Hepatocyte (in vitro differentiated cells): ENCODE data around the gene NPRL2. TPM values are rescaled to one million over a fixed set of nuclear protein-coding genes. Genes with fewer than 3 reads are reported as not detected.

Source experiments
- DNase-seq: peaks from one replicate; pipeline ENCODE4 v3.0.0-alpha.2; 2016; ENCODE audit warnings: low spot score
- H2AFZ ChIP-seq: fragments of 200-600 bp; sonication (generic); 2 replicates; pipeline ENCODE4 v1.6.0; 2016; ENCODE audit warnings: antibody characterized with exemption, mild to moderate bottlenecking
- H3K27ac ChIP-seq: fragments of 200-600 bp; sonication (generic); 2 replicates; pipeline ENCODE4 v1.5.1; 2016; ENCODE audit warnings: mild to moderate bottlenecking
- H3K27me3 ChIP-seq: fragments of 200-600 bp; sonication (generic); 2 replicates; pipeline ENCODE4 v1.6.1; 2016
- H3K36me3 ChIP-seq: fragments of 200-600 bp; sonication (generic); replicated peaks from 2 replicates; pipeline ENCODE4 v1.5.1; 2016; ENCODE audit warnings: low read depth; ENCODE audit not compliant: insufficient read depth
- H3K4me1 ChIP-seq: fragments of 200-600 bp; sonication (generic); 2 replicates; pipeline ENCODE4 v1.5.1; 2016; ENCODE audit warnings: mild to moderate bottlenecking, moderate library complexity; ENCODE audit not compliant: insufficient read depth
- H3K4me2 ChIP-seq: fragments of 200-600 bp; sonication (generic); 2 replicates; pipeline ENCODE4 v1.6.0; 2016
- H3K4me3 ChIP-seq: fragments of 200-600 bp; sonication (generic); 2 replicates; pipeline ENCODE4 v1.5.1; 2016; ENCODE audit warnings: mild to moderate bottlenecking
- H3K79me2 ChIP-seq: fragments of 200-600 bp; sonication (generic); 2 replicates; pipeline ENCODE4 v1.6.0; 2017; ENCODE audit warnings: mild to moderate bottlenecking
- H3K9me2 ChIP-seq: fragments of 200-600 bp; sonication (generic); replicated peaks from 2 replicates; pipeline ENCODE4 v1.6.0; 2017; ENCODE audit warnings: mild to moderate bottlenecking; ENCODE audit not compliant: insufficient read depth
- H3K9me3 ChIP-seq: fragments of 200-600 bp; sonication (generic); 2 replicates; pipeline ENCODE4 v1.5.1; 2016; ENCODE audit warnings: low read depth, mild to moderate bottlenecking
- H4K20me1 ChIP-seq: fragments of 200-600 bp; sonication (generic); 2 replicates; pipeline ENCODE4 v1.6.0; 2016; ENCODE audit warnings: mild to moderate bottlenecking; ENCODE audit not compliant: insufficient read depth, poor library complexity, severe bottlenecking
- EZH2 ChIP-seq: fragments of 200-600 bp; sonication (generic); IDR thresholded peaks from 2 replicates; pipeline ENCODE4 v1.6.1; 2016; ENCODE audit warnings: antibody characterized with exemption, mild to moderate bottlenecking, borderline replicate concordance
- EZH2phosphoT487 ChIP-seq: fragments of 200-600 bp; sonication (generic); IDR thresholded peaks from one replicate; pipeline ENCODE4 v1.6.1; 2018; ENCODE audit warnings: antibody characterized with exemption, mild to moderate bottlenecking, low read depth, moderate library complexity; ENCODE audit not compliant: unreplicated experiment, severe bottlenecking
- WGBS: methylation state at CpG from one replicate; pipeline ENCODE4 v1.1.6; 2016; ENCODE audit warnings: low lambda C conversion rate; ENCODE audit errors: missing lambda C conversion rate; 5-methylcytosine and 5-hydroxymethylcytosine counted together
- polyA plus RNA-seq: library from polyadenylated mRNA; unstranded; fragments of >200 nt; fragmentation: Nextera tagmentation; extraction: Ambion mirVana; gene quantifications from 2 replicates; pipeline ENCODE4 v1.2.1, GENCODE V29; 2016
- total RNA-seq: library from RNA; depleted of rRNA; stranded (reverse); fragments of >200 nt; gene quantifications from 2 replicates; pipeline ENCODE4 v1.2.3, GENCODE V29; 2014
- TF ChIP-seq, protein P1 (sequence below): fragments of 200-600 bp; sonication (generic); IDR thresholded peaks from 2 replicates; pipeline ENCODE4 v1.5.1; 2016; ENCODE audit warnings: antibody characterized with exemption, mild to moderate bottlenecking; ENCODE audit not compliant: poor library complexity

The NPRL2 gene
- total and polyA plus RNA-seq, 2 experiments from 2014 or later, result 22.3 to 27.0 TPM

DNA sequence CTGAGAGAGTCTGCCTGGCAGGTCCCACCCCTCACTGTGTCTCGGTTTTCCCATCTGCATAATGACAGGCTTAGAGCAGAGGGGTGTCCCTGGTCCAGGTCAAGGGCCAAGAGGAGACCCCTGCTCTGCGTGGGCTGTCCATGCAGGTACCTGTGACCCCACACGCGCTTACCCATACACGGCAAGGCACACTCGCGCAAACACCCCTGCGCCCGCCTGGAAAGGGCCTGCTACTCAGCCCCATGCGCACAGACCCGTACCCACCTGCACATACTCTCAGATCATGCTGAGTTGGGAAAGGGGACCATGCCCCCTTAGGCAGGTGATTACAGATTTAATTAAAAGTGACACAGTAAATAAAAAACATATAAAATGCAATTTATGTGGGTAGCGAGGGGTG, 32.1 kb upstream of the NPRL2 start:
- Histone ChIP-seq H3K9me3 (no peaks in the 10 kb centered on the region), H3K4me2 (no peak overlapping the region), H3K79me2 (no peaks in the 10 kb centered on the region), H3K4me1 (no peaks in the 10 kb centered on the region), H2AFZ (no peak overlapping the region), H3K27ac (no peak overlapping the region), H3K4me3 (no peak overlapping the region), H3K9me2 (no peaks in the 10 kb centered on the region), H3K27me3 (no peaks in the 10 kb centered on the region), H4K20me1 (no peaks in the 10 kb centered on the region), H3K36me3 (no peaks in the 10 kb centered on the region)
- DNase-seq, result no peak
- WGBS, result 90% methylated on average over 12 of the region's 12 CpGs
- TF ChIP-seq EZH2phosphoT487, result no peak
- TF ChIP-seq, protein P1, sequence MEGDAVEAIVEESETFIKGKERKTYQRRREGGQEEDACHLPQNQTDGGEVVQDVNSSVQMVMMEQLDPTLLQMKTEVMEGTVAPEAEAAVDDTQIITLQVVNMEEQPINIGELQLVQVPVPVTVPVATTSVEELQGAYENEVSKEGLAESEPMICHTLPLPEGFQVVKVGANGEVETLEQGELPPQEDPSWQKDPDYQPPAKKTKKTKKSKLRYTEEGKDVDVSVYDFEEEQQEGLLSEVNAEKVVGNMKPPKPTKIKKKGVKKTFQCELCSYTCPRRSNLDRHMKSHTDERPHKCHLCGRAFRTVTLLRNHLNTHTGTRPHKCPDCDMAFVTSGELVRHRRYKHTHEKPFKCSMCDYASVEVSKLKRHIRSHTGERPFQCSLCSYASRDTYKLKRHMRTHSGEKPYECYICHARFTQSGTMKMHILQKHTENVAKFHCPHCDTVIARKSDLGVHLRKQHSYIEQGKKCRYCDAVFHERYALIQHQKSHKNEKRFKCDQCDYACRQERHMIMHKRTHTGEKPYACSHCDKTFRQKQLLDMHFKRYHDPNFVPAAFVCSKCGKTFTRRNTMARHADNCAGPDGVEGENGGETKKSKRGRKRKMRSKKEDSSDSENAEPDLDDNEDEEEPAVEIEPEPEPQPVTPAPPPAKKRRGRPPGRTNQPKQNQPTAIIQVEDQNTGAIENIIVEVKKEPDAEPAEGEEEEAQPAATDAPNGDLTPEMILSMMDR, result no peak
- no peak for TF ChIP-seq EZH2

DNA sequence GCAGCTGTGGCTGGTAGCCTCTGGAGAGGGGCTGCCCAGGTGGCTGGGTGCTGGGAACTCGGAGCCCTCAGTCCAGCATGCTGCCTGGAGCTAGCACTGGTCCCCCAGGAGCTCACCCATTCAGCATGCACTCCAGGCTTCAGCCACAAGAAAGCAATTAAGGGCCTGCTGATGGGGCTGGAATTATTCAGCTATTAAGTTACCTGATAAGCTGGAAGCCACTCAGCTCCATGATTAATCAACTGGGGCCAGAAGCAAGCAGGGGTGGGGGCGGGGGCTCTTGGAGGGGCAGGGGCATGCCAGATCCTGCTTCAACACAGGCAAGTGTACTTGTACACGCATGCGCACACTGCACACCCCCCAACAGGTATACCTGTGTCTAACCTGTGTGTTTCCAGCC, 30.8 kb upstream of the NPRL2 start:
- no peak for DNase-seq
- Histone ChIP-seq H3K36me3 (no peaks in the 10 kb centered on the region), H3K9me3 (no peaks in the 10 kb centered on the region), H3K27ac (no peak overlapping the region), H3K4me1 (no peaks in the 10 kb centered on the region), H4K20me1 (no peaks in the 10 kb centered on the region), H3K79me2 (no peaks in the 10 kb centered on the region), H3K27me3 (no peaks in the 10 kb centered on the region), H3K9me2 (no peaks in the 10 kb centered on the region), H2AFZ (no peak overlapping the region), H3K4me2 (no peak overlapping the region), H3K4me3 (no peak overlapping the region)
- 77% methylated on average over 4 of the region's 4 CpGs for WGBS
- TF ChIP-seq EZH2phosphoT487 (no peak), EZH2 (no peak)
- TF ChIP-seq, protein P1, result no peak

DNA sequence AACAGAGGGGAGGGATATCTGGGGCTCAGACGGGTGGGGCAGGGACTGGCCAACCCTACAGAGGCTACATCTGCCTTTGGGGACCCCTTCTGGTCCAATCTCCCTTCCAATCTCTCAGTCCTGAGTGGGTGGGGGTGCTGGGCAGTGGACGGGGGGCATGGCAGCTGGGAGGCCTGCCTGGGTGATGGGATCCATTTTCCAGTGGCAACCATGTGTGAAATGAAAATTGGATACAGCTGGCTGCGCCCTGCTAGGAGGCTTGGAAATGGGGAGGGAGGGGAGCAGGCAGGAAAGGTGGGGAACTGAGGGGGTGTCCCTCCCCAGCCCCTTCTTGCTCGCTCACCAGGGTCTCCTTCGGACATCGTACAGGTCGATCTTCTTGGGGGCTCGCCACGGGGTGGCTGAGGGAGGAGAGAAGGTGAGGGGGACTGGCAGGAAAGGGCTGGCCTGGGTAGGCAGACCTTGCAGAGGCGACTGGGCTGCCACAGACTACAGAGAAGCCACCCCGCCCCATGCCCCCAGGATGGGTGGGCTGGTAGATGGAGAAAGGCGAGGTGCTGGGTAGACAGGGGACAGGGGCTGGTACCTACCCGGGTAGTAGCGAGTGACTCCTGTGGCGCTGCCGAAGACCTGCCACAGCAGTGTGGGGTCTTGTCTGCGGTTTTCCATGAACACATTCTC, 30.0 kb upstream of the NPRL2 start:
- H3K36me3 ChIP-seq, result no peaks in the 10 kb centered on the region
- no peaks in the 10 kb centered on the region for H3K9me3 ChIP-seq
- DNase-seq, result no peak
- no peak overlapping the region for H3K4me3 ChIP-seq
- no peaks in the 10 kb centered on the region for H3K9me2 ChIP-seq
- no peaks in the 10 kb centered on the region for H3K4me1 ChIP-seq
- no peaks in the 10 kb centered on the region for H4K20me1 ChIP-seq
- no peak overlapping the region for H3K27ac ChIP-seq
- no peak overlapping the region for H2AFZ ChIP-seq
- H3K79me2 ChIP-seq, result no peaks in the 10 kb centered on the region
- no peak overlapping the region for H3K4me2 ChIP-seq
- no peaks in the 10 kb centered on the region for H3K27me3 ChIP-seq
- 78% methylated on average over 16 of the region's 17 CpGs for WGBS
- TF ChIP-seq EZH2phosphoT487 (no peak), EZH2 (no peak)
- TF ChIP-seq, protein P1, result no peak
